ENCODE data around the gene ZCCHC7.
"Not testable (repeated sequence)": the region's sequence is repeated elsewhere in the genome, so short reads cannot be mapped to it uniquely, and the experiment has no call there.

DNA sequence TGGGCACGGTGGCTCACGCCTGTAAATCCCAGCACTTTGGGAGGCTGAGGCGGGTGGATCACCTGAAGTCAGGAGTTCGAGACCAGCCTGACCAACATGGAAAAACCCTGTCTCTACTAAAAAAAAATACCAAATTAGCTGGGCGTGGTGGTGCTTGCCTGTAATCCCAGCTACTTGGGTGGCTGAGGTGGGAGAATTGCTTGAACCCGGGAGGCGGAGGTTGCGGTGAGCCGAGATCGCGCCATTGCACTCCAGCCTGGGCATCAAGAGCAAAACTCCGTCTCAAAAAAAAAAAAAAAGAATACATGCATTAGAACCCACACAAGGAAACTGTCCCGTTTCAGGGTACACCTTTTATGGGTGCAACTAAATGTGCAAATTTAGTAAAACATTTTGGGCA is 70.4 kb downstream of the ZCCHC7 start:
- TF ChIP-seq, protein P1, sequence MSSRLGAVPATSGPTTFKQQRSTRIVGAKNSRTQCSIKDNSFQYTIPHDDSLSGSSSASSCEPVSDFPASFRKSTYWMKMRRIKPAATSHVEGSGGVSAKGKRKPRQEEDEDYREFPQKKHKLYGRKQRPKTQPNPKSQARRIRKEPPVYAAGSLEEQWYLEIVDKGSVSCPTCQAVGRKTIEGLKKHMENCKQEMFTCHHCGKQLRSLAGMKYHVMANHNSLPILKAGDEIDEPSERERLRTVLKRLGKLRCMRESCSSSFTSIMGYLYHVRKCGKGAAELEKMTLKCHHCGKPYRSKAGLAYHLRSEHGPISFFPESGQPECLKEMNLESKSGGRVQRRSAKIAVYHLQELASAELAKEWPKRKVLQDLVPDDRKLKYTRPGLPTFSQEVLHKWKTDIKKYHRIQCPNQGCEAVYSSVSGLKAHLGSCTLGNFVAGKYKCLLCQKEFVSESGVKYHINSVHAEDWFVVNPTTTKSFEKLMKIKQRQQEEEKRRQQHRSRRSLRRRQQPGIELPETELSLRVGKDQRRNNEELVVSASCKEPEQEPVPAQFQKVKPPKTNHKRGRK (tag; IDR thresholded peaks at IDR 0.05), result not testable (repeated sequence)
- TF ChIP-seq HDGF (IDR thresholded peaks at IDR 0.05); ESRRA (IDR thresholded peaks at IDR 0.05; ENCODE audit: borderline replicate concordance, low read depth); JUND (IDR thresholded peaks at IDR 0.05; ENCODE audit: borderline replicate concordance, low read depth, low read length); JUND (tag; IDR thresholded peaks at IDR 0.05; ENCODE audit: borderline replicate concordance, low read depth, low read length): not testable (repeated sequence)
- TF ChIP-seq, protein P2, sequence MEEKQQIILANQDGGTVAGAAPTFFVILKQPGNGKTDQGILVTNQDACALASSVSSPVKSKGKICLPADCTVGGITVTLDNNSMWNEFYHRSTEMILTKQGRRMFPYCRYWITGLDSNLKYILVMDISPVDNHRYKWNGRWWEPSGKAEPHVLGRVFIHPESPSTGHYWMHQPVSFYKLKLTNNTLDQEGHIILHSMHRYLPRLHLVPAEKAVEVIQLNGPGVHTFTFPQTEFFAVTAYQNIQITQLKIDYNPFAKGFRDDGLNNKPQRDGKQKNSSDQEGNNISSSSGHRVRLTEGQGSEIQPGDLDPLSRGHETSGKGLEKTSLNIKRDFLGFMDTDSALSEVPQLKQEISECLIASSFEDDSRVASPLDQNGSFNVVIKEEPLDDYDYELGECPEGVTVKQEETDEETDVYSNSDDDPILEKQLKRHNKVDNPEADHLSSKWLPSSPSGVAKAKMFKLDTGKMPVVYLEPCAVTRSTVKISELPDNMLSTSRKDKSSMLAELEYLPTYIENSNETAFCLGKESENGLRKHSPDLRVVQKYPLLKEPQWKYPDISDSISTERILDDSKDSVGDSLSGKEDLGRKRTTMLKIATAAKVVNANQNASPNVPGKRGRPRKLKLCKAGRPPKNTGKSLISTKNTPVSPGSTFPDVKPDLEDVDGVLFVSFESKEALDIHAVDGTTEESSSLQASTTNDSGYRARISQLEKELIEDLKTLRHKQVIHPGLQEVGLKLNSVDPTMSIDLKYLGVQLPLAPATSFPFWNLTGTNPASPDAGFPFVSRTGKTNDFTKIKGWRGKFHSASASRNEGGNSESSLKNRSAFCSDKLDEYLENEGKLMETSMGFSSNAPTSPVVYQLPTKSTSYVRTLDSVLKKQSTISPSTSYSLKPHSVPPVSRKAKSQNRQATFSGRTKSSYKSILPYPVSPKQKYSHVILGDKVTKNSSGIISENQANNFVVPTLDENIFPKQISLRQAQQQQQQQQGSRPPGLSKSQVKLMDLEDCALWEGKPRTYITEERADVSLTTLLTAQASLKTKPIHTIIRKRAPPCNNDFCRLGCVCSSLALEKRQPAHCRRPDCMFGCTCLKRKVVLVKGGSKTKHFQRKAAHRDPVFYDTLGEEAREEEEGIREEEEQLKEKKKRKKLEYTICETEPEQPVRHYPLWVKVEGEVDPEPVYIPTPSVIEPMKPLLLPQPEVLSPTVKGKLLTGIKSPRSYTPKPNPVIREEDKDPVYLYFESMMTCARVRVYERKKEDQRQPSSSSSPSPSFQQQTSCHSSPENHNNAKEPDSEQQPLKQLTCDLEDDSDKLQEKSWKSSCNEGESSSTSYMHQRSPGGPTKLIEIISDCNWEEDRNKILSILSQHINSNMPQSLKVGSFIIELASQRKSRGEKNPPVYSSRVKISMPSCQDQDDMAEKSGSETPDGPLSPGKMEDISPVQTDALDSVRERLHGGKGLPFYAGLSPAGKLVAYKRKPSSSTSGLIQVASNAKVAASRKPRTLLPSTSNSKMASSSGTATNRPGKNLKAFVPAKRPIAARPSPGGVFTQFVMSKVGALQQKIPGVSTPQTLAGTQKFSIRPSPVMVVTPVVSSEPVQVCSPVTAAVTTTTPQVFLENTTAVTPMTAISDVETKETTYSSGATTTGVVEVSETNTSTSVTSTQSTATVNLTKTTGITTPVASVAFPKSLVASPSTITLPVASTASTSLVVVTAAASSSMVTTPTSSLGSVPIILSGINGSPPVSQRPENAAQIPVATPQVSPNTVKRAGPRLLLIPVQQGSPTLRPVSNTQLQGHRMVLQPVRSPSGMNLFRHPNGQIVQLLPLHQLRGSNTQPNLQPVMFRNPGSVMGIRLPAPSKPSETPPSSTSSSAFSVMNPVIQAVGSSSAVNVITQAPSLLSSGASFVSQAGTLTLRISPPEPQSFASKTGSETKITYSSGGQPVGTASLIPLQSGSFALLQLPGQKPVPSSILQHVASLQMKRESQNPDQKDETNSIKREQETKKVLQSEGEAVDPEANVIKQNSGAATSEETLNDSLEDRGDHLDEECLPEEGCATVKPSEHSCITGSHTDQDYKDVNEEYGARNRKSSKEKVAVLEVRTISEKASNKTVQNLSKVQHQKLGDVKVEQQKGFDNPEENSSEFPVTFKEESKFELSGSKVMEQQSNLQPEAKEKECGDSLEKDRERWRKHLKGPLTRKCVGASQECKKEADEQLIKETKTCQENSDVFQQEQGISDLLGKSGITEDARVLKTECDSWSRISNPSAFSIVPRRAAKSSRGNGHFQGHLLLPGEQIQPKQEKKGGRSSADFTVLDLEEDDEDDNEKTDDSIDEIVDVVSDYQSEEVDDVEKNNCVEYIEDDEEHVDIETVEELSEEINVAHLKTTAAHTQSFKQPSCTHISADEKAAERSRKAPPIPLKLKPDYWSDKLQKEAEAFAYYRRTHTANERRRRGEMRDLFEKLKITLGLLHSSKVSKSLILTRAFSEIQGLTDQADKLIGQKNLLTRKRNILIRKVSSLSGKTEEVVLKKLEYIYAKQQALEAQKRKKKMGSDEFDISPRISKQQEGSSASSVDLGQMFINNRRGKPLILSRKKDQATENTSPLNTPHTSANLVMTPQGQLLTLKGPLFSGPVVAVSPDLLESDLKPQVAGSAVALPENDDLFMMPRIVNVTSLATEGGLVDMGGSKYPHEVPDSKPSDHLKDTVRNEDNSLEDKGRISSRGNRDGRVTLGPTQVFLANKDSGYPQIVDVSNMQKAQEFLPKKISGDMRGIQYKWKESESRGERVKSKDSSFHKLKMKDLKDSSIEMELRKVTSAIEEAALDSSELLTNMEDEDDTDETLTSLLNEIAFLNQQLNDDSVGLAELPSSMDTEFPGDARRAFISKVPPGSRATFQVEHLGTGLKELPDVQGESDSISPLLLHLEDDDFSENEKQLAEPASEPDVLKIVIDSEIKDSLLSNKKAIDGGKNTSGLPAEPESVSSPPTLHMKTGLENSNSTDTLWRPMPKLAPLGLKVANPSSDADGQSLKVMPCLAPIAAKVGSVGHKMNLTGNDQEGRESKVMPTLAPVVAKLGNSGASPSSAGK (IDR thresholded peaks at IDR 0.05), result not testable (repeated sequence)
- TF ChIP-seq, protein P3, sequence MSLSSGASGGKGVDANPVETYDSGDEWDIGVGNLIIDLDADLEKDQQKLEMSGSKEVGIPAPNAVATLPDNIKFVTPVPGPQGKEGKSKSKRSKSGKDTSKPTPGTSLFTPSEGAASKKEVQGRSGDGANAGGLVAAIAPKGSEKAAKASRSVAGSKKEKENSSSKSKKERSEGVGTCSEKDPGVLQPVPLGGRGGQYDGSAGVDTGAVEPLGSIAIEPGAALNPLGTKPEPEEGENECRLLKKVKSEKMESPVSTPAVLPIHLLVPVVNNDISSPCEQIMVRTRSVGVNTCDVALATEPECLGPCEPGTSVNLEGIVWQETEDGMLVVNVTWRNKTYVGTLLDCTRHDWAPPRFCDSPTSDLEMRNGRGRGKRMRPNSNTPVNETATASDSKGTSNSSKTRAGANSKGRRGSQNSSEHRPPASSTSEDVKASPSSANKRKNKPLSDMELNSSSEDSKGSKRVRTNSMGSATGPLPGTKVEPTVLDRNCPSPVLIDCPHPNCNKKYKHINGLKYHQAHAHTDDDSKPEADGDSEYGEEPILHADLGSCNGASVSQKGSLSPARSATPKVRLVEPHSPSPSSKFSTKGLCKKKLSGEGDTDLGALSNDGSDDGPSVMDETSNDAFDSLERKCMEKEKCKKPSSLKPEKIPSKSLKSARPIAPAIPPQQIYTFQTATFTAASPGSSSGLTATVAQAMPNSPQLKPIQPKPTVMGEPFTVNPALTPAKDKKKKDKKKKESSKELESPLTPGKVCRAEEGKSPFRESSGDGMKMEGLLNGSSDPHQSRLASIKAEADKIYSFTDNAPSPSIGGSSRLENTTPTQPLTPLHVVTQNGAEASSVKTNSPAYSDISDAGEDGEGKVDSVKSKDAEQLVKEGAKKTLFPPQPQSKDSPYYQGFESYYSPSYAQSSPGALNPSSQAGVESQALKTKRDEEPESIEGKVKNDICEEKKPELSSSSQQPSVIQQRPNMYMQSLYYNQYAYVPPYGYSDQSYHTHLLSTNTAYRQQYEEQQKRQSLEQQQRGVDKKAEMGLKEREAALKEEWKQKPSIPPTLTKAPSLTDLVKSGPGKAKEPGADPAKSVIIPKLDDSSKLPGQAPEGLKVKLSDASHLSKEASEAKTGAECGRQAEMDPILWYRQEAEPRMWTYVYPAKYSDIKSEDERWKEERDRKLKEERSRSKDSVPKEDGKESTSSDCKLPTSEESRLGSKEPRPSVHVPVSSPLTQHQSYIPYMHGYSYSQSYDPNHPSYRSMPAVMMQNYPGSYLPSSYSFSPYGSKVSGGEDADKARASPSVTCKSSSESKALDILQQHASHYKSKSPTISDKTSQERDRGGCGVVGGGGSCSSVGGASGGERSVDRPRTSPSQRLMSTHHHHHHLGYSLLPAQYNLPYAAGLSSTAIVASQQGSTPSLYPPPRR (CRISPR knock-in tag; IDR thresholded peaks at IDR 0.05; ENCODE audit: borderline replicate concordance), result not testable (repeated sequence)
- TF ChIP-seq, protein P4, sequence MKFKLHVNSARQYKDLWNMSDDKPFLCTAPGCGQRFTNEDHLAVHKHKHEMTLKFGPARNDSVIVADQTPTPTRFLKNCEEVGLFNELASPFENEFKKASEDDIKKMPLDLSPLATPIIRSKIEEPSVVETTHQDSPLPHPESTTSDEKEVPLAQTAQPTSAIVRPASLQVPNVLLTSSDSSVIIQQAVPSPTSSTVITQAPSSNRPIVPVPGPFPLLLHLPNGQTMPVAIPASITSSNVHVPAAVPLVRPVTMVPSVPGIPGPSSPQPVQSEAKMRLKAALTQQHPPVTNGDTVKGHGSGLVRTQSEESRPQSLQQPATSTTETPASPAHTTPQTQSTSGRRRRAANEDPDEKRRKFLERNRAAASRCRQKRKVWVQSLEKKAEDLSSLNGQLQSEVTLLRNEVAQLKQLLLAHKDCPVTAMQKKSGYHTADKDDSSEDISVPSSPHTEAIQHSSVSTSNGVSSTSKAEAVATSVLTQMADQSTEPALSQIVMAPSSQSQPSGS (CRISPR knock-in tag; IDR thresholded peaks at IDR 0.05), result not testable (repeated sequence)
- TF ChIP-seq, protein P5, sequence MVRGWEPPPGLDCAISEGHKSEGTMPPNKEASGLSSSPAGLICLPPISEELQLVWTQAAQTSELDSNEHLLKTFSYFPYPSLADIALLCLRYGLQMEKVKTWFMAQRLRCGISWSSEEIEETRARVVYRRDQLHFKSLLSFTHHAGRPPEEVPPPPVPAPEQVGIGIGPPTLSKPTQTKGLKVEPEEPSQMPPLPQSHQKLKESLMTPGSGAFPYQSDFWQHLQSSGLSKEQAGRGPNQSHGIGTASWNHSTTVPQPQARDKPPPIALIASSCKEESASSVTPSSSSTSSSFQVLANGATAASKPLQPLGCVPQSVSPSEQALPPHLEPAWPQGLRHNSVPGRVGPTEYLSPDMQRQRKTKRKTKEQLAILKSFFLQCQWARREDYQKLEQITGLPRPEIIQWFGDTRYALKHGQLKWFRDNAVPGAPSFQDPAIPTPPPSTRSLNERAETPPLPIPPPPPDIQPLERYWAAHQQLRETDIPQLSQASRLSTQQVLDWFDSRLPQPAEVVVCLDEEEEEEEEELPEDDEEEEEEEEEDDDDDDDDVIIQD (CRISPR knock-in tag; IDR thresholded peaks at IDR 0.05), result not testable (repeated sequence)
